HG03135 (cell line): ENCODE results near the gene PRXL2B.

Experiments
- ATAC-seq: cut with Tn5 transposase; IDR thresholded peaks from one replicate; pipeline ENCODE4 v1.9.1; 2021; ENCODE audit warnings: mild to moderate bottlenecking, moderate library complexity; ENCODE audit not compliant: unreplicated experiment

Gene PRXL2B

DNA sequence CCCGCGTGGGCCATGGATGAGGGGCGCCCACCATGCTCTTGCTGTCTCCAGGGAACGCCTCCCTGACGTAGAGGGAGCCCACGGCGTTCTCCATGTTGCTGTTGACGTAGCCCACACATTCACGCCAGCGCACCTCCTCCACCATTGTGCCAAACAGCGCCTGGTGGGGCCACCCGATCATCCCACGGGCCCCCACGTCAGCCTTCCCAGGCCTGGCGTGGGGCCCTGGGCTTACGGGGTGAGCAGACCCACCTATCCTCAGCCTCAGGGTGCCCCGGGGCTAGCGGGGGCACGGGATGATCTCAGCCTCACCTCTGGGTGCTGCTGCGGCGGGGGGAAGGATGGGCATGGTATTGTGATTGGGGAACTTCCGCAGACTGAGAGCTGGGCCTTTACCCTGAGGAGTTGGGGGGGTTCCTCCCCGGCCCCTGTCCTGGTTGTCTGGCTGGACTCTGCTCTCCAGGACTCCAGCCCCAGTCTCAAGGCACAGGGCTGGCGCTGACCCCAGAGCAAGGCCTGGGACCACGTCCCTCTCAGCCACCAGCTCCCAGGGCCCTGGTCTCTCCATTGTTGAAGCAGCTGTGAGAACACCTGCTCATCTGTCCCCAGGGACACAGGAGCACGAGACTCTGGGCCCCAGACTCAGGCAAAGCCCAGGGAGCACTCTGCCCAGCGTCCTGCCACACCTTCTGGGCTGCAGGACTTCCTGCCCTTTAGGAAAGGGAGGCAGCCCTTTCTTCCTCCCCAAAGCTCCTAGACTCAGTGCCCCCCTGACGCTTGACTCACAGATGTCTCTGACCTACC is 10.2 kb downstream of the PRXL2B start:
- ATAC-seq: no peak

DNA sequence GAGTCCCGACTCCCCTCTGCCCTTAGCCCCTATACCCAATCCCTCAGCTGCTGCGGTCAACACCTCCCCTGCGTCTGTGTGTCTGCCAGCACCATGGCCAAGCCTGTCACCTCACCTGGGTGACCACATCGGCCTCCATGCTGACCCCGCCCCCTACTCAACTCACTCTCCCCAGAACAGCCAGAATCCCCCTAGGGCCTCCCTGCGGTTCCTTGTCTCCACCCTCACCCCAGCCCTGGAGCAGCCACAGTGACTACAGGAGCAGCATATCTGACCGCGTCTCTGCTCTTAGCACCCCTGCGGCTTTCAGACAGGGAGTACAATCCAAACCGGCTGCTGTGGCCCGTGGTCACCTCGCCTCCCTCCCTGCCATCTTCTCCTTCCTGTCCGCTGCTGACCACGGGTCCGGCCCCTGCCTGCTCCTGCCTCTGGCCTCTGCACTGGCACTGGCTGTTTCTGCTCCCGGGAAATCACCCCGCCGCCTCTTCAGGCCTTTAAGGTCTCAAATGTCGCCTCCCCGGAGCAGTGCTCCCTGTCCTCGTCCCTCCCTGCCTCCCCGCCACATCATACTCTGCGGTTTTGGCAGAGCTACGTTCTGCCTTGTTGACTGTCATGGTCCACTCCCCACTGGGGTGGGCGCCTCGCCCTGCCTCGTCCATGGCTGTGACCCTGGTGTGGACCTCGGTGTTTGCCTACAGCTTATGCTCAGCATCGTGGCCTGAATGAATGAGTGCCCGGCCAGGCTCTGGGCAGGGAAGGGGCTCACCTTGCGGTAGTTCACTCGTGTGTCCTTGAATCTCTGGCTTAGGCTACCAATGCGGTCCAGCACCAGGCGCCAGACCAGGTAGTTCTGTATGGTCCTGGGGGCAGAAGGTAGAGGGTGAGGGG is 11.1 kb downstream of the PRXL2B start:
- ATAC-seq: no peak

DNA sequence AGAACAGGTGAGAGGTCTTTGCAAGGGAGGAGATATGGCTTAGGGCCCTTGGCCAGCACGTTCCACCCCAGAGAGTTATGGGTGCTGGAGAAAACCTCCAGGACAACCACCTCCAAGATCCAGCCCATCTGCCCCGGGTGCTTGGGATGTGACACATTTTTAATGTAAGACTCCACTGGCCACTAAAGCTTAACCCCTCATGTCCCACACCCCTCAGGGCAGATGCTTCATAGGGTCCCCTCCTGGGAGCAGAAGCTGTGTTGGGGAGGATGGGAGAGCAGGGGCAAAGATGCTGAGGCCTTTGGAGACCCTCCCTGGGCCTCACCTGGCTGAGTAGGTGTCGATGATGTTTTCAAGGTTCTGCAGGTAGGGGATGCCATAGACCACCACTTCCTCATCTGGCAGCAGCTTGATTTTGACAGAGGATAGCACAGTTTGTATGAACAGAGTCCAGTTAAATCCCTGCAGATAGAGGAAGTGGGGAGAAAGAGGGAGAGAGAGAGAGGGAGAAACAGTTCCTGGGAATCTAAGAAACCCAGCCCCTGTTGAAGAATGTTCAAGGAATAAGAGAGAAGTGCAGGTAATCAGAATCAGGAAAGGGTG is 11.9 kb downstream of the PRXL2B start:
- ATAC-seq: no peak

DNA sequence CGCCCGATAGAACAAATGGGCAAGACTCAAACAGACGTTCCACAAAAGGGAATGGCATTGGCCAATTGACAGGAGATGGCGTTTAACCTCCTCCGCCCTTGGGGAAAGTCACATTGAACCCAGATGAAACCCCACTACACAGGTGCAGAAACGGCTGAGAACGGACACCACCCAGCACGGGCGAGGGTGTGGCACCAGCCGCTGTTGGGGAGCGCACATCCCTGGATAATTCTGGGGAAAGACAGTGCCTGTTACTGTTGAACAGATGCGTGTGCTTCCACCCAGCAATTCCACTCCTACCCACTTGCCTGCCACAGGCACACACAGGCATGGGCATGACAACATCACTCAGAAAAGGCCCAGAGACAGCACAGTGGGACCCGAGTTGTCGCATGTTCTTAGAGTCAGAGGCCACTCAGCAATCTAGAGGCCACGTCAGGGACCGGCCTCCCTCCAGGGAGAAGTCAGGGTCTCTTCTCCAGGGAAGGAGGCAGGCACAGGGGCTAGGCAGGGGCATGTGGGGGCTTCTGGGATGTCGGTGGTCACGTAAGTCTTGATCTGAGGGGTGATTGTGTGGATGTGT is 15.2 kb downstream of the PRXL2B start:
- ATAC-seq: no peak

DNA sequence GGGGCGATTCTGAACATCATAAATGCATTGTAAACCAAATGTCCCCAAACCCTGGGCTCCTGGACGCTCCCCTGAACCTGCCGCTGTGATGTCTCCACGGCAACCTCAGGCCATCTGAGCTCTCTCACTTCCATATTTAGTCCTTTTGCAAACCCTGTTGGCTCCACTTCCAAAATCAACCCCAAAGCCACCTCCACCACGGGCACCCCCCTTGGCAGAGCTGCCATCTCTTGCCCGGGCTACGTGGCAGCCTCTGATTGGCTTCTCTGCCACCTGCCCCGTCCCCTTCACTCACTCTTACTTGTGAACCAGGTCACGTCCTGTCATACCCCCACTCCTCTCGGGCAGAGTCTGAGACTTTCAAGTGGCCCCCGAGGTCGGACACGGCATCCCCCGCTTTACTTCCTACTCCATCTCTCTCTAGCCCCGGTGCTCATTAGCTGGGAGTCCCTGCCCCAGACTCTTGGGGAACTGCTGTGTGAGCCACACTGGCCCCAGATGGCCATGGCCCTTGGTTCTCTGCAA is 15.8 kb downstream of the PRXL2B start:
- no peak for ATAC-seq

DNA sequence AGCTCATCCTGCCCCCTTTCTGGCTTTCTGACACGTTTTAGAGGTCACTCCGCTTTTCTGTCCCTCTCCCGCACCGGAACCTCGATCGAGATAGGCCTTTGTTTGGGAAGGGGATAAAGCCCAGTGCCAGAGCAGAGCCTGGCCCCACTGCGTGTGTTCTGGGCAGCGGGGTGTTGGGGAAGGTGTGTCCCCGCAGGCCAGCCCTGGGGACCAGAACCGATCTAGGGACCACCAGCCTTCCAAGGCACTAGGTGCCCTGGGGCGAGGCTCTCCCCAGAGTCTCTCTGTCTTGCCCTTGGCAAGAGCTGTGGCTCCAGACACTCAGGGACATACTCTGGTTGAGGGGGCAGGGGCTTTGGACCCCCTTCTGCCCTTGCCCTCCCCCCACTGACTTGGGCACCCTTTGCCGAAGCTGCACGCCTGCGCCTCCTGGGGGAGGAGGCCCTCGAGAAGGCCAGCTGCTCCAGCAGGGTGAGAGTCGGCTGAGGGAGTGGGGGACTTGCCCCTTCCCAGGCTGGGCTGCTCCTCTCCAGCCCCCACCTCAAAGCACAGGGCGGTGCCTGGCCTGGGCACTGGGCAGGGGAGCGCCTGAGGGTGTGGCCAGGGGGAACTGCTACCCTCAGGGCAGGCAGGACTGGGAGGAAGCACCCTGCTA is 16.4 kb downstream of the PRXL2B start:
- no peak for ATAC-seq

DNA sequence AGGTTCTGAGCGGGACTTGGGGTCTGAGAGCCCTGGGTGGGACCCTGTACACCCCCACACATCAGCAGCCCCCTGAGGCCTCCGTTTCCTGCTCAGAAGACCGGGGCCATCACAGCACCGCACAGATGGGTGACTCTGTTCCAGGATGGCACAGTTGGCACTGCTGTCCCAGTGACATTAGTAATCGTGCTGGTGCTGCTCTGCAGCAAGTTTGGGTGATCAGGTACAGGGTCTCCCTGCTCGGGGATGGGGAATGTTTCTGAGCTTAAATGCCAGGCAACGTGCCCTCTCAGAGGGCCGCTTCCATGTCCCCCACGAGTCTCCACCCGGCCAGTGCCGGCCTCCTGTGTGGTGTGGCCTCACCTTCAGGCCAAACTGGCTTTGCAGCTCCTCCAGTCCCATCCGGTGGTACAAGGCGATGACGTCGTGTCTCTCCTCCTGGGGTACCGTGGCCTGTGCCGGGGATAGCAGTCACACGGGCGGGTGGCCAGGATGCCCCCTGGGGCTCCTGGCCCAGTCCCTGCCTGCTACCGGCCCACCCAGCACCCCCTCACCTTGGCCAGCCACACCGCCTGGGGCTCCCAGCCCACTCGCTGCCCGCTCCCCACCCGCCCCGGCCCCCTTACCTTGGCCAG is 17.1 kb downstream of the PRXL2B start:
- no peak for ATAC-seq

DNA sequence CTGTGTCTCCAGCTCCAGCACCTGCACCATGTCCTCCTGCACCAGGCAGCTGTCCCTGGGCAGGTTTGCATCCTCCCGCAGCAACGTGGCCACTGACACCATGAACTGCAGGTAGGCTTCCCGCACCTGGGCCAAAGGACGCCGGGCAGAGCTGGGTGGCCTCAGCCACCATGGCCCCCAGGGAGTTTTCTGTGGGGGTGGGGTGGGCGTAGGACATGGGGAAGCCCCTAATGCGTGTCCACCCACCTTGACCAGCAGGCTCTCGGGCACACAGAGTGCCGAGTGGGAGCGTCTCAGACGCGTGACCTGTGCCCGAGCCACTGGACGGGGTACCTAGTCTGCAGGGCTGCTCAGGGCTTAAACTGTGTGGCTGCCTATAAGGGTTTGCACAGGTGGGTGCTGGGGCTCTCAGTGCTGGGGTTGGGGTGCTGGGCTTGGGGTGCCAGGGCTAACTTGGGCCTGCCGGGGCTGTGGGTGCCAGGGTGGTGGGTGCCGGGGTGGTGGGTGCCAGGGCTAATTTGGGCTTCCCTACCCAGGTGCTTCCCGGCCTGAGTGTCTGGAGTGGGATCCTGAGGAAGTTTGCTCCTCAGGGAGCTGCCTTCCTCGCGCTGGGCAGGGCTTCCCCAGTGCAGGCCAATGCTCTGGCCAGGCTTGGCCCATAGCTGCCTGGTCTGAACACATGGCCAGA is 17.7 kb downstream of the PRXL2B start:
- ATAC-seq: no peak

DNA sequence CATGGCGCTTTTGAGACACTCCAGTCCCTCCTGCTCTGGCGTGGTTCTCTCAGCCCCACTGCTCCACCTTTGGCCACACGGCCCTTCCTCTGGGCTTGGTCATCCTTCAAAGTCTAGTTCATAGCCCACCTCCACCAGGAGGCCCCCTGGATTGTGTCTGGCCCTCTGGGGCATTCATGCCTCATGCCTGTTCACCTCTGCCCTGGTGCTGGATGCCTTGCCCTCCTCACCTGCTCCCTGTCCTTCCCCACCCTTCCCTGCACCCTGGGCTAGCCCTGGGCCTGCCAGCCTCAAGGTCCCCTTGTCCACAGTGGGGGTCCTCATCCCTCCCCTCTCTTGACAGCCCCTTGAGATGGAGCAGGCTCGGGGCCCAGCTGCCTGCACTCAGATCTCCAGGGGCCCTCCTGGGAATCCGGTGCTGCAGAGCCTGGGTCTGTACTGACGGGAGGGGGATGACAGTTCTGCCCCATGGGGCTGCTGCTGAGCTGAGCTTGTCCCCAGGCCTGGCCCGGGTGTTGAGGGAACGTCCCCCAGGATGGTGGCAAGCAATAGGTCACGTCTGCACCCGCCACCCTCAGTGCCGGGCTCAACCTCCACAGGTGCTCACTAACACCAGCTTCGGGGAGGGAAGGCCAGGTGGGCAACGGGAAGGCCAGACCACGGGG is 18.4 kb downstream of the PRXL2B start:
- ATAC-seq: no peak

DNA sequence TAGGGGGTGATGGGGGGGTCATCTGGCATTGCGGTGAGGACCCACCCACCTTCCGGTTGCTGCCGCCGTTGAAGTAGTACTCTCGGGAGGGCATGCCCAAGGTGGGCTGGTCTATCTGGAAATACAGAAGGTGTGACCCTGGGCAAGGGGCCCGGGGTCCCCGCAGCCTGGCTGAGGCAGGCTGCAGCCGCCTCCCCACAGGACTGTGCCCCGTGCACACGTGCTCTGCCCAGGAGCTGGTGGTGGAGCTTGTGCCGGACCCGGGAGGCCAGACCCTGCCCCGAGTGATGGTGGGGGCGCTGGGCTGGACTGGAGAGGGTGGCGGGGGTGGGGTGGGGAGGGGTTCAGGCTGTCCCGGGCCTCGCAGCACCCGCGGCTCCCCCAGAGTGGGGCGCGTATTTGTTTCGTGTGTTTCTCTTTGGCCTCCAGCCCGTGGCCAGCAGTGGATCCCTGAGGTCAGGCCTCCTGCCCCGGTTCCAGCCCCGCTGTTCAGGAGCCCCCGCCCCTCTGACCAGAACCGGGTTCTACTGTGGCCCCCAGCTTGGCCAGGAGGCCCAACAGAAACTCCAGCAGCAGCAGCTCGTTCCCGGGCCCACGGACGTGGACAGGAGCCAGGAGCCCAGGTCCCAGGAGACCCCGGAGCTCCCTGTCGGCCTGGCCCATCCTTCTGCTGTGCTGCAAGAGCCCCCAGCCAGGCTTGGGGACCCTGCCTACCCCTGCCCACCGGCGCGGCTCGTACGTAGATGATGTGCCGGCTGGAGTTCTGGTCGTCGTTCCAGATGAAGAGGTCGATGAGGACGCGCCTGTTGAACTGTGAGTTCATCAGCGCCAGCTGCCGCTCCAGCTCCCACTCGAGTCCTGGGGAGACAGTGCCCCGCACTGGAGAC is 19.2 kb downstream of the PRXL2B start:
- no peak for ATAC-seq

DNA sequence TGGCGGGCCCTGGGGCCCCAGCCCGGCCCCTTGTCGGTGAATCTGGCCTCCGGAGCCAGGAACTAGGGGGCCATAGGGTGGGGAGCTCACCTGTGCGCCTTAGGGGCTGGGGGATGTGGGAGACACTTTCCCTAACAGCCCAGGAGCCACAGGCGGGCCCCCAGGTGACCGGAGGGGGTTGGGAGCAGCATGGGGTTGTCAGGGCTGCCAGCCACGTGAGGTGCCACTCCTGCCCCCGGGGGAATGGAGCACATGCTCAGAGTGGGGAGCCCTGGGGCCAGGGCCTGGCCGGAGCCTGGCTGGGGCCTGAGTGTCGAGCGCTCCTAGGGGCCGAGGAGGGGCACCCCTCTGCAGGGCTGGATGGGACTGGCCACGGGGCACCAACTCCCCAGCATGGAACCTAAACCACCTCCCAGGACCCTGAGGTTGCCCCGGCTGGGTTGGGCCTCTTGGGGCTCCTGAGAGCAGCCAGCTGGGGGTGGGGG is 19.9 kb downstream of the PRXL2B start:
- no peak for ATAC-seq

DNA sequence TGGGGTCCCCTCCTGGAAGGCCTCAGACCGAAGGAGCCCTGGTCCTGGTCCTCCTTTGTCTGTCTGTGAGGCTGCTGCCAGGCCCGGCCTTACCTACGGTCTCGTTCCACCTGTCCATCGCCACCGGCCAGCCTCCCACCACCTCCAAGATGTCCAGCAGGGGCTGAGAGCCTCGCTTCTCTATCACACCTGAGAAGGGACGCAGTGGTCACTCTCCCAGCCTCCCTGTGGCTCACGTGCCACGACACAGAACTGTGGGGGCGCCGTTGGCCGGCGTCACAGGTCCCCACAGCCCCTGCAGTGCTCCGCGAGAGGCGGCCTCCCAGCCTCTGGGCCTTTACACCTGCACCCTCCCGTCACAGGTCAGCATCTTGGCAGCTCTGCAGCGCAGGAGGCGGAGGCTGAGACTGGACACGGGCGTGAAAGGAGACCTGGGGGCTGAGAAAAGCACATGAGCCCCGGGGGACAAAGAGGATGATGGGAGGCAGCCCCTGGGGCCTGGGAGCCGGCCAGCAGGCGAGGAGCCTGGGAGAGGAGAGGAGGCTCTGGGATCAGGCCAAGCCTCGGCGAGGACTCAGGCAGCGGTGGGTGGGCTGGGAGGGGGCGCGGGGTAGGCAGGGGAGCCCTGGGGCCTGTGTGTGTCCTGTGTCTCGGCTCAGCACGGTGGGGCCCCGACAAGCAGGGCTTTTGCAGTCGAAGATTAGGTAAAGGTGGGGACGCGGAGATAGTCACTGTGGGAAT is 20.5 kb downstream of the PRXL2B start:
- no peak for ATAC-seq

DNA sequence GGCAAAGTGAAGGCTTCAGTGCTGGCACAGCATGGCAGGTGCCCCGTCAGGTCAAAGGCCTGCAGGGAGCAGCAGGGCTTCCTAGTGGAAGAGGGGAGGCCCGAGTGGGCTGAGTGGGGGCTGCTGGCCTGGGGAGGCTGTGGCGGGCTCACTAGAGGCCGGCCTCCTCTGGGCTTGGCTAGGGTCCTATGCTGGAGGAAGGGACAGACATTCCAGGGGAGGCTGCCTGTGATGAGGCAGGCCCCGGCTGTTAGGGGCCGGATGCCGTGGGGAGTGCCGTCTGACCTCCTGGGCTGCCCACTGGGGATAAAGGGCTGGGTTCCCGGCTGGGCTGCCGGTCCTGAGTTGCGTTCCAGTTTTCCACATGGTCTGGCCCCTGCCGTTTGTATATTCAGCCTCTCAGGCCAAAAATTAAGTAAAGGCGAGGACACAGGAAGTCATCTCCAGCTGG is 21.1 kb downstream of the PRXL2B start:
- no peak for ATAC-seq

DNA sequence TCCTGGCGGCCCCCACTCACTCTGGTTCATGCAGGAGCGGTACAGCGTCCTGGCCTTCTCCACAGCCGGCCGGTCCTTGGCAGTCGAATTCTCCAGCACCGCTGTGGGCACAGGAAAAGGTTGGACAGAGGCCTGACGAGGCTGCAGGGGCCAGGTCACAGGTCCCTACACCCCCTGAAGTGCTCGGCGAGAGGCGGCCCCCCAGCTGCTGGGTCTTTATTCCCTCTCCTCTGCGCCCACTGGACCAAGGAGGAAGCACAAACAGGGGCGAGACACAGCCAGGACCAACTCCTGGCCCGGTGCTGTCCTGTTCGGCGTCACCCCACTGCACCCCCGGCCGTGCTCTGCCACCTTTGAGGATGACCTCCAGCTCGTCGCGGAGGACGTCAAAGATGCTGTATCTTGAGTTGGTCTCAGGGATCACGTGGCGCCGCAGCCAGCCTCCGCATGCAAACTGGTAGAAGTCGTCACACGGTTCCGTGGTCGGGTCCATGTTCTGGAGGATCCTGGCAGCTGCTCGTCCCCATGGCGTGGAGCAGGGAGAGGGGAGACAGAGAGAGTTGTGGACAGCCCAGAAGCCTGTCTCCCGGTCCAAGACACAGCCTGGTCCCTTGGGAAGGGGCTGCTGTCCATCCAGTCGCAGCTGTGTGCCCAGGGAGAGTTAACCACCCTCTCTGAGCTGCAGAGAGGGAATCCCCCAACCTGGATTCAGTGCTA is 22.9 kb downstream of the PRXL2B start:
- no peak for ATAC-seq

DNA sequence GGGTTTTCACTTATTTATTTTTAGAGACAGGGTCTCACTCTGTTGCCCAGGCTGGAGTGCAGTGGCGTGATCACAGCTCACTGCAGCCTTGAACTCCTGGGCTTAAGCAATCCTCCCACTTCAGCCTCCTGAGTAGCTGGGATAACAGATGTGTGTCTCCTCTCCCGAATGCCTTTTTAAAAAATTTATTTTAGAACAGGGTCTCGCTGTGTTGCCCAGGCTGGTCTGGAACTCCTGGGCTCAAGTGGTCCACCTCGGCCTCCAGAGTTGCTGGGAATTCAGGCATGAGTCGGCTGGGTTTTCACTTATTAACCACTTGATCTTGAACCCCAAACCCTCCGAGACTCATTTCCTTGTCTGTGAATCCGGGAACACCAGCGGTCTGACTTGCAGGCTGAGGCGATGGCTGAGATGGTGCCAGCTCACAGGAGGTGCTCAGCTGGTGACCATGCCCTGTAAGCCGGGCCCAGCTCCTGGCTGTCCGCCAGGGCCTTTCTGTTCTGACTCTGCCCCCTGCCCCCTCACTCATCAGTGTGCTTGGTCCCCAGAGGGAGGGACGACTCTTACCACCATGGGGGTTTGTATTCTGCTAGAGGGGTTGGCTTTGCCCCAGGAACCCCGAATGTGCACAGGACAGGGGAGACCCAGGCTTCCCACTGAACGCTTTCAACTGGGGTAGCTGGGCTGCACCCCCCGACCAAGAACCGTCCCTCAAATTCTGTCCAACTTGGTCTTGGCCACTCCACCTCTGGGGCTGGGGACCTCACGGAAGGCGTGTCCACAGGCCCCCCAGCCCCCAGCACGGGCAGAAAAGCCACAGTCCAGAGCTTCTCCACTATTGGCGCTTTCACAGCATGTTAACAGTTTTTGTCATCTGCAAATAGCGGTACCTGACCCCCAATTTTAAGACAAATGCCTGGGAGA is 23.7 kb downstream of the PRXL2B start:
- no peak for ATAC-seq
